ENCODE data around the gene FSTL1.
A peak's percentile ranks its signal among the peaks of the same experiment; 100 is the strongest.

FSTL1 gene

DNA sequence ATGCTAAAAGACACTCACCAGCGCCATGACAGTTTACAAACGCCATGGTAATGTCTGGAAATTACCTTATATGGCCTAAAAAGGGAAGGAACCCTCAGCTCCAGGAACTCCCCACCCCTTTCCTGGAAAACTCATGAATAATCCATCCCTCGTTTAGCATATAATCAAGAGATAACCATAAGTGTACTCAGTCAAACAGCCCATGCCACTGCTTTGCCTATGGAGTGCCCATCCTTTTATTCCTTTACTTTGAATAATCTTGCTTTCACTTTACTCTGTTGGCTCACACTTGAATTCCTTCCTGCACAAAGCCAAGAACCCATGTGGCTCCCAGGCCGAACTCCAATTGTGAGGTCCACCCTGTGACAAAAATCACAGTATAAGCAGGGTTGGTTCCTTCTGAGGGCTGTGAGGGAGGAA, 19.1 kb upstream of the FSTL1 start:
- TF ChIP-seq, protein P1, sequence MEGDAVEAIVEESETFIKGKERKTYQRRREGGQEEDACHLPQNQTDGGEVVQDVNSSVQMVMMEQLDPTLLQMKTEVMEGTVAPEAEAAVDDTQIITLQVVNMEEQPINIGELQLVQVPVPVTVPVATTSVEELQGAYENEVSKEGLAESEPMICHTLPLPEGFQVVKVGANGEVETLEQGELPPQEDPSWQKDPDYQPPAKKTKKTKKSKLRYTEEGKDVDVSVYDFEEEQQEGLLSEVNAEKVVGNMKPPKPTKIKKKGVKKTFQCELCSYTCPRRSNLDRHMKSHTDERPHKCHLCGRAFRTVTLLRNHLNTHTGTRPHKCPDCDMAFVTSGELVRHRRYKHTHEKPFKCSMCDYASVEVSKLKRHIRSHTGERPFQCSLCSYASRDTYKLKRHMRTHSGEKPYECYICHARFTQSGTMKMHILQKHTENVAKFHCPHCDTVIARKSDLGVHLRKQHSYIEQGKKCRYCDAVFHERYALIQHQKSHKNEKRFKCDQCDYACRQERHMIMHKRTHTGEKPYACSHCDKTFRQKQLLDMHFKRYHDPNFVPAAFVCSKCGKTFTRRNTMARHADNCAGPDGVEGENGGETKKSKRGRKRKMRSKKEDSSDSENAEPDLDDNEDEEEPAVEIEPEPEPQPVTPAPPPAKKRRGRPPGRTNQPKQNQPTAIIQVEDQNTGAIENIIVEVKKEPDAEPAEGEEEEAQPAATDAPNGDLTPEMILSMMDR (conservative IDR thresholded peaks at IDR 0.05; ENCODE audit: control insufficient read depth, insufficient read depth, low read depth, low read length): no peak
- no peak for DNase-seq (ENCODE audit: low read depth)
- no peak overlapping the region for H3K4me3 ChIP-seq (ENCODE audit: control insufficient read depth, low read depth, low read length)

DNA sequence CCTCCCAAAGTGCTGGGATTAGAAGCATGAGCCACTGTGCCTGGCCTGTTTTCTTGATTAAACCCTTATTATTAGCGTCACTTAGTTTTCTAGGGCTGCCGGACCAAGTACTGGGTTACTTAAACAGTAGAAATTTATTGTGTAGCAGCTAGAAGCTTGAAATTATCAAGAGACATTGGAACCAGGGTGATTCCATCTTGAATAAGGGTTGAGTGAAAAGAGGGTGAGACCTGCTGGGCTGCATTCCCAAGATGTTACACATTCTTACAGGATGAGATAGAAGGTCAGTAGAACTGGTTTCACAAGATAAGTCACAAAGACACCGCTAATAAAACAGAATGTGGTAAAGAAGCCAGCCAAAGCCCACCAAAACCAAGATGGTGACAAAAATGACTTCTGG, 18.6 kb upstream of the FSTL1 start:
- no peak overlapping the region for H3K4me3 ChIP-seq (ENCODE audit: control insufficient read depth, low read depth, low read length)
- TF ChIP-seq, protein P1 (conservative IDR thresholded peaks at IDR 0.05; ENCODE audit: control insufficient read depth, insufficient read depth, low read depth, low read length): no peak
- no peak for DNase-seq (ENCODE audit: low read depth)

DNA sequence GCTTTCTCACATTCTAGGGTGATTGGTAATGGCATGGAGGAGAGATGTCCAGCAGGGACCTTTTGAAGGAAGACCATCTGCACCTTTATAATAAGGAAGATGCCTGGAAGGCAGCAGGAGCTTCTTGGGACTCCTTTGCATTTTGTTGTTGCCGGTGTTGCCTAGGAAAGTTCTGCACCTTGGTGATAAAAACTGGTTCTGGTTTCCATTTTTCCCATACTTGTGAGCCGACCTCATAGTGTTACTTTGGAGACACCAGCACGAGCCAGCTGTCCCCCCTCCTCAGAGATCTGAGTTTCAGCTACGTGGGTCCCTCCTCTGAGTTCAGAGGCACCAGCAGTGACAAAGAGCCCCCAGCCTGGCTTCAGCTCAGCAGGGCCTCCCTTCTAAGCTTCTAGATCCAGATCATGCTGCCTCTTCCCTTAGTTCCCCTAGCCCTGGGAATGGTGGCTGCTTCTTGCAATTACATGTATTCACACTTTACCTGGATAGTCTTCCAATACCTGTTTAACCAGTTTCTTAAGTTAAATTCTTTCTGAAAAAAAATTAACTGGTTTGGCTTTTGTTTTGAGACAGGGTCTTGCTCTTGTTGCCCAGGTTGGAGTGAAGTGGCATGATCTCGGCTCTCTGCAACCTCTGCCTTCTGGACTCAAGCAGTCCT, 18.0 kb upstream of the FSTL1 start:
- no peak for DNase-seq (ENCODE audit: low read depth)
- H3K4me3 ChIP-seq (ENCODE audit: control insufficient read depth, low read depth, low read length): no peak overlapping the region
- TF ChIP-seq, protein P1 (conservative IDR thresholded peaks at IDR 0.05; ENCODE audit: control insufficient read depth, insufficient read depth, low read depth, low read length): no peak

DNA sequence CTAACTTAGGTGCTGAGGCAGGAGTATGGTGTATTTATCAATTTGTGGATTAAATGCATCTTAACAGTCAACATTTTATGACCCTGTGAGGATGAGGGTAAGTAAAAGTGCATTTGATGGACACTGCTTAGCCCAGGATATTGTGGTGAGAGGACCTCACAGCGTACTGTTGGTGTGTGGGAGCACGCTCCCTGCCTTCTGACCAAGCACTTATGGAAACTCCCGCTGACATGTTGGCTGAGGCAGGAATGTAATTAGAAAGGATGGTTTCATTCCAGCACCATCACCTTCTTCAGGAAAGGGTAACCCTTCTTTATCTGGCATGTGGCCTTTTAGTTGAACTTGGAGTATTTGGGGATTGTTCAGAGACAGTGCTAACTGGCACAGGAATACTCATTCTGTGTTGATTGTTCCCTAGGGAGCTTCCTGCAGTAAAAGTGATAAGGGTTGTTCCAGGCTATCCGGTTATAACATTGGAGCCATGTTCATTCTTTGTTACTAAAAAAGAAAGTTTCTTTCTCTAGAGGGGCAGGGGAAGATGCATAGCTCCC, 11.7 kb upstream of the FSTL1 start:
- no peak for DNase-seq (ENCODE audit: low read depth)
- no peak overlapping the region for H3K4me3 ChIP-seq (ENCODE audit: control insufficient read depth, low read depth, low read length)
- TF ChIP-seq, protein P1 (conservative IDR thresholded peaks at IDR 0.05; ENCODE audit: control insufficient read depth, insufficient read depth, low read depth, low read length): no peak

DNA sequence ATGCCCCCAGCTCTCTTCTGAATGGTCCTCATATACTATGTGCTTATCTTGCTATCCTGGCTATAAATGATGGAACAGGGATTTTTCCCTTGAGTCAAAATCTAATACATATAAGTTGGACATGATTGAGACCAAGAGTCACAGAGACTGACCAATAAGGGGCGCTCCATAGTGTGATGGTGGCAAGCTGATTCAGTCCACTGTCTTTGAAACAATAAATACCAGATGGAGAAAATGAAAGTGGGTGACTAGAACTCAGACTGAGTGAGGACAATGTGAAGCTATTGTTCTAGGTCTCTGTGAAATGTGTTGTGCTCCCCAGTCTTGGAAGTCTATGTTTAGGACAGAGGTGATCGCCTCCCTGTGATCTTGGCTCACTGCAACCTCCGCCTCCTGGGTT, 10.6 kb upstream of the FSTL1 start:
- TF ChIP-seq, protein P1 (conservative IDR thresholded peaks at IDR 0.05; ENCODE audit: control insufficient read depth, insufficient read depth, low read depth, low read length): no peak
- H3K4me3 ChIP-seq (ENCODE audit: control insufficient read depth, low read depth, low read length): no peak overlapping the region
- DNase-seq (ENCODE audit: low read depth): peak; percentile 57

DNA sequence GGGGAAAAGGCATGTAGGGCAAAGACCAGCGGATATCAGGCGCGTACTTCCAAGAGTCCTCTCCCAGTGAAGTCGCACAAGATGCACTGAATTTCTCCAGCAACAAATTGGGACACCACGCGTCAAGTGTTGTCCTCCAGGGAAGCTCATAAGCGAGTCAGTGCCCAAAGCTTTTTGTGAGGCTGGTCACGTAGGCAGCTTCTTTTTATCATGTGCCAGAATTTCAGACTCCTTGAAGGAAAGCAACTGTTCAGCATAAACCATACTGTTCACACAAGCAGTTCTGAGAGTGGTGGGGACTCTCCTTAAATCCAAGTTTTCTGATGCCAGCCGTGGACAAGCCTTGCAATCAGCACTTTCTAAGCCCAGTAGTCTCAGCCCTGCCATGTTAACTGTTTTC, 10.1 kb upstream of the FSTL1 start:
- no peak overlapping the region for H3K4me3 ChIP-seq (ENCODE audit: control insufficient read depth, low read depth, low read length)
- DNase-seq (ENCODE audit: low read depth): no peak

More for the DNA sequence above, 10.1 kb upstream of the FSTL1 start:
- TF ChIP-seq, protein P1 (conservative IDR thresholded peaks at IDR 0.05; ENCODE audit: control insufficient read depth, insufficient read depth, low read depth, low read length): no peak
